Liver (tissue), 9 donors: ENCODE measurements around the gene STAM. TPM values are rescaled to one million over a fixed set of nuclear protein-coding genes. Genes with fewer than 3 reads are reported as not detected.

Experiments used
- DNase-seq: peaks from one replicate; pipeline ENCODE4 v3.0.0-alpha.2; 2017; ENCODE audit warnings: low spot score
- H3K27ac ChIP-seq, 2 donors: one replicate each; pipeline ENCODE4 v1.7.0; 2013; ENCODE audit warnings: inconsistent platforms in 2 of 2, low read length in 2 of 2, control low read depth in 1 of 2, low read depth in 1 of 2, mild to moderate bottlenecking in 1 of 2
- H3K27me3 ChIP-seq, 4 donors: one replicate each; pipeline versions ENCODE4 v1.6.1 to v1.7.0; 2013; ENCODE audit warnings: low read length in 3 of 4, inconsistent platforms in 1 of 4, mild to moderate bottlenecking in 1 of 4, moderate library complexity in 1 of 4; ENCODE audit not compliant: control insufficient read depth in 4 of 4, insufficient read depth in 4 of 4
- H3K36me3 ChIP-seq, 4 donors: one replicate each; pipeline versions ENCODE4 v1.6.1 to v1.7.0; 2013; ENCODE audit warnings: low read length in 3 of 4, mild to moderate bottlenecking in 3 of 4, low read depth in 1 of 4, moderate library complexity in 1 of 4; ENCODE audit not compliant: control insufficient read depth in 4 of 4, insufficient read depth in 3 of 4
- H3K4me1 ChIP-seq, 4 donors: one replicate each; pipeline versions ENCODE4 v1.6.1 to v1.7.0; 2013; ENCODE audit warnings: low read length in 3 of 4, mild to moderate bottlenecking in 3 of 4, moderate library complexity in 1 of 4; ENCODE audit not compliant: control insufficient read depth in 4 of 4, insufficient read depth in 4 of 4
- H3K4me3 ChIP-seq, 3 donors: one replicate each; pipeline versions ENCODE4 v1.6.1 to v1.7.0; 2013; ENCODE audit warnings: low read length in 3 of 3, control low read depth in 1 of 3, low read depth in 1 of 3, mild to moderate bottlenecking in 1 of 3
- H3K9ac ChIP-seq, 2 donors: one replicate each; pipeline ENCODE4 v1.7.0; 2013; ENCODE audit warnings: low read length in 2 of 2, mild to moderate bottlenecking in 2 of 2, moderate library complexity in 2 of 2, control low read depth in 1 of 2, low read depth in 1 of 2
- H3K9me3 ChIP-seq, 4 donors: one replicate each; pipeline versions ENCODE4 v1.6.1 to v1.7.0; 2013; ENCODE audit warnings: low read length in 3 of 4; ENCODE audit not compliant: control insufficient read depth in 4 of 4
- ATF3 ChIP-seq: IDR thresholded peaks from 2 replicates; pipeline ENCODE4 v1.6.1; 2016; ENCODE audit warnings: antibody characterized with exemption
- CTCF ChIP-seq: fragments of 150-350 bp; IDR thresholded peaks from 2 replicates; pipeline ENCODE4 v1.5.1; 2017; ENCODE audit warnings: improper control_type of control experiment, low read depth, low read length; ENCODE audit not compliant: missing input control
- EGR1 ChIP-seq, 2 donors: IDR thresholded peaks; 2 replicates each; pipeline ENCODE4 v1.6.1; 2016 to 2018; ENCODE audit warnings: antibody characterized with exemption in 2 of 2, low read depth in 2 of 2
- FOXA1 ChIP-seq: IDR thresholded peaks from 2 replicates; pipeline ENCODE4 v1.6.1; 2016; ENCODE audit warnings: antibody characterized with exemption
- FOXA2 ChIP-seq: IDR thresholded peaks from 2 replicates; pipeline ENCODE4 v1.6.1; 2016; ENCODE audit warnings: antibody characterized with exemption
- GABPA ChIP-seq, 2 donors: IDR thresholded peaks in 1 of 2; conservative IDR thresholded peaks in 1 of 2; 2 replicates each; pipeline ENCODE4 v1.6.1; 2016; ENCODE audit warnings: antibody characterized with exemption in 2 of 2, mild to moderate bottlenecking in 1 of 2, moderate library complexity in 1 of 2
- HNF4A ChIP-seq, 2 donors: conservative IDR thresholded peaks; 2 replicates each; pipeline ENCODE4 v1.6.1; 2016; ENCODE audit warnings: antibody characterized with exemption in 2 of 2, mild to moderate bottlenecking in 2 of 2
- HNF4G ChIP-seq: IDR thresholded peaks from 2 replicates; pipeline ENCODE4 v1.6.1; 2016; ENCODE audit warnings: antibody characterized with exemption
- JUND ChIP-seq, 2 donors: IDR thresholded peaks; 2 replicates each; pipeline ENCODE4 v1.6.1; 2016; ENCODE audit warnings: antibody characterized with exemption in 2 of 2
- MAX ChIP-seq: IDR thresholded peaks from 2 replicates; pipeline ENCODE4 v1.6.1; 2016; ENCODE audit warnings: antibody characterized with exemption
- NR2F2 ChIP-seq: IDR thresholded peaks from 2 replicates; pipeline ENCODE4 v1.6.1; 2016; ENCODE audit warnings: antibody characterized with exemption
- RAD21 ChIP-seq, 2 donors: IDR thresholded peaks; 2 replicates each; pipeline ENCODE4 v1.6.1; 2016; ENCODE audit warnings: antibody characterized with exemption in 2 of 2, mild to moderate bottlenecking in 2 of 2
- REST ChIP-seq: IDR thresholded peaks from 2 replicates; pipeline ENCODE4 v1.6.1; 2016; ENCODE audit warnings: antibody characterized with exemption, mild to moderate bottlenecking
- RXRA ChIP-seq, 2 donors: IDR thresholded peaks; 2 replicates each; pipeline ENCODE4 v1.6.1; 2017 to 2018; ENCODE audit warnings: antibody characterized with exemption in 2 of 2, mild to moderate bottlenecking in 1 of 2
- SP1 ChIP-seq: IDR thresholded peaks from 2 replicates; pipeline ENCODE4 v1.6.1; 2018; ENCODE audit warnings: antibody characterized with exemption, mild to moderate bottlenecking
- TAF1 ChIP-seq: conservative IDR thresholded peaks from 2 replicates; pipeline ENCODE4 v1.6.1; 2016; ENCODE audit warnings: antibody characterized with exemption, mild to moderate bottlenecking
- YY1 ChIP-seq: IDR thresholded peaks from 2 replicates; pipeline ENCODE4 v1.6.1; 2016; ENCODE audit warnings: antibody characterized with exemption, mild to moderate bottlenecking
- WGBS: extraction: QIAGEN DNeasy Blood & Tissue Kit; methylation state at CpG from one replicate; pipeline ENCODE4 v1.1.7; 2013; 5-methylcytosine and 5-hydroxymethylcytosine counted together
- polyA plus RNA-seq, 2 donors: library from polyadenylated mRNA; stranded (reverse) in 1 of 2; unstranded in 1 of 2; fragments of 200-250 nt in 1 of 2; fragments of >200 nt in 1 of 2; fragmentation: Nextera tagmentation in 1 of 2; extraction: Ambion mirVana in 1 of 2; gene quantifications; one replicate each; pipeline versions ENCODE4 v1.2.1 to v1.2.3, GENCODE V29; 2013 to 2015
- total RNA-seq, 2 donors: library from RNA; depleted of rRNA; stranded (reverse); fragments of >200 nt; gene quantifications; one replicate each; pipeline ENCODE4 v1.2.3, GENCODE V29; 2014
- donor health status: healthy.
- donor health status: healthy.
- donor health status: healthy.
- donor health status: healthy.
- donor health status: healthy.

STAM gene
- total and polyA plus RNA-seq, 4 donors = 4.9 to 32.4 (median 6.7) TPM

GRCh38 chr10:17607603-17608332 is 36.2 kb upstream of the STAM start (continued):
- TF ChIP-seq GABPA (IDR thresholded peaks at IDR 0.05 in 1 of 2, conservative IDR thresholded peaks at IDR 0.05 in 1 of 2) = no peak
- no peak for TF ChIP-seq ATF3
- TF ChIP-seq MAX = no peak
- no peak for TF ChIP-seq RXRA (IDR thresholded peaks at IDR 0.05)
- TF ChIP-seq SP1 = no peak
- TF ChIP-seq TAF1 = no peak

- peaks cover 0 to 2% (median 0%) of the 10 kb centered on the region in 4 donors for H3K4me1 ChIP-seq
- H3K4me3 ChIP-seq = no peak overlapping the region
- TF ChIP-seq SP1 (no peak), GABPA (IDR thresholded peaks at IDR 0.05 in 1 of 2, conservative IDR thresholded peaks at IDR 0.05 in 1 of 2) (no peak), FOXA2 (no peak), CTCF (no peak), REST (no peak), EGR1 (IDR thresholded peaks at IDR 0.05; ENCODE audit: low read depth in 2 of 2) (no peak), RAD21 (IDR thresholded peaks at IDR 0.05) (no peak), FOXA1 (no peak), MAX (no peak), JUND (IDR thresholded peaks at IDR 0.05) (no peak), HNF4G (no peak), TAF1 (no peak), NR2F2 (no peak), YY1 (no peak), HNF4A (conservative IDR thresholded peaks at IDR 0.05) (no peak), ATF3 (no peak)
- H3K9ac ChIP-seq = no peak overlapping the region
- H3K27ac ChIP-seq = no peak overlapping the region
- H3K27me3 ChIP-seq = no peaks in the 10 kb centered on the region
- no peaks in the 10 kb centered on the region for H3K36me3 ChIP-seq
- WGBS = 91% methylated on average over 13 of the region's 13 CpGs
- DNase-seq = no peak
- H3K9me3 ChIP-seq = no peaks in the 10 kb centered on the region
These were observed 34.4 kb upstream of the STAM start for GRCh38 chr10:17609523-17610079.
